HG03280 (cell line): Measurements from ENCODE around the gene C6.
"Not testable (repeated sequence)": the region's sequence is repeated elsewhere in the genome, so short reads cannot be mapped to it uniquely, and the experiment has no call there.

Experiments used
- ATAC-seq: cut with Tn5 transposase; IDR thresholded peaks from one replicate; pipeline ENCODE4 v1.9.1; 2021; ENCODE audit warnings: mild to moderate bottlenecking, moderate library complexity; ENCODE audit not compliant: unreplicated experiment

C6 gene

DNA sequence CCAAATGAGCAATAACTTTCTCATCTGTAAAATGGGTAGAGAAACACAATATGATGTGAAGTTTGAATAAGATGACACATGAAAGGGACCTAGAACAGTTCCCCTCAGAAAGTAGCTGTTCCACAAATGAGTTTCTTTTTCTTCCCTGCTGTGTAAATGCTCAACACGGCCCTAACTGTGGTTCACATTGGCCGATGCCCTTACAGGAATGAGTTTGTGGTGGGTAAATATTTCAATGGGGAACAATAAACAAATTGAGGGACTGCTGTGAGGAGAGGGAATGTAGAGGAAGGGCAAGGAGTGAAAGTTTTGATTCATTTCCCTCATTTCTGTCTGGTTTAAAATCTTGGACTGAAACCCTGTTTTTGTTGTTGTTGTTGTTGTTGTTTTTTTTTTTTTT lies 12.8 kb downstream of the C6 start:
- ATAC-seq = no peak

DNA sequence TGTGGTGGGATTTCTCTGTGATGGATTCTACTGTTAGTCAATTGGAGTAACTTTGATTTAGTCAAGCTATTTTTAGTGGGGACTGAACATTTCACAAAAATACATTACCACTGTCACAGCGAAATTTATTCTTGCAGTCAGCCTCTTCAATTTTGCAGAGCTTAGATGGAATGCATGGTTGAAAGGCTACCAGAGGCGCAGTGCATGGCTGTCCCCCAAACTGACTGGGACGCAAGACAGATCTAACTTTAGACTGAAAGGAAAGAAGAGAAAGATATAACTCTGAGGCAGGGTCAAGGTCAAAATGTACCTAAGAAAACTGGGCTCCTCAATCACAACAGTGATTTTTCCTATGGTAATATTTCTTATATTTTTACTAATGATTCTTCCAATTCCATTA lies 13.7 kb downstream of the C6 start:
- ATAC-seq = no peak

DNA sequence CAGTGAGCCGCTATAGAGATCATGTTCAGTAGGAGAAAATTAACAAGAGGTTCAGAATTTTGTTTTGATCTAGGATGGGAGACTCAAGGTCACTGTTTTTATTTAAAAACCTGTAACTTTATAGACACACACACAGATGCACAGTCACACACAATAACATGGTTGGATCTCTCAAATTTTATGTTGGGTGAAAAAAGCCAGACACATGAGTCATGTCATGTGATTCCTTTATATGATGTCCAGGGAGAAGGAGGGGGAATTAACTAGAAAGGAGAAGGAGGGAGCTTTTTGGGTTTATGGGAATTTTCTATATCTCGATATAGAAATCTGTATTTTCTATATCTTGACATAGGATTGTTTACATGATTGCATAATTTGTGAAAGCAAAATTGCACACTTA lies 17.1 kb downstream of the C6 start:
- ATAC-seq = no peak

DNA sequence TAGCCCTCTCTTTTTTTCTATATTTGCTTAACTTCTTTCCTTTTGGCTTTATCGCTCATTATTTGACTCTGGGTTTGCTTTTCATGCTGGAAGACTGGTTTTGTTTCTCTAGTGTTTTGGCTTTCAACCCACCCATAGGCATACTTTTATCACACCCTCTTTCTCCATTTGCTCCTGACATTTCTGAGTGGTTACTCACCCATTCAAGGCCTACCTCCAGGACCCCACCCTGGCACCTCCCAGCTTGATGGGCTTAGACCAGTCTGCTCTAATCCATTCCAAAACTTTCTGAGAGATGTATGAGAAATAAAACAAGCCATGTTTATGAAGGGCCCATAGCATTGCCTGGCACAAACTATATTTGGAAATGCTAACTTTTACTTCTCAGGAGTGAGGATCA lies 18.1 kb downstream of the C6 start:
- ATAC-seq = no peak

DNA sequence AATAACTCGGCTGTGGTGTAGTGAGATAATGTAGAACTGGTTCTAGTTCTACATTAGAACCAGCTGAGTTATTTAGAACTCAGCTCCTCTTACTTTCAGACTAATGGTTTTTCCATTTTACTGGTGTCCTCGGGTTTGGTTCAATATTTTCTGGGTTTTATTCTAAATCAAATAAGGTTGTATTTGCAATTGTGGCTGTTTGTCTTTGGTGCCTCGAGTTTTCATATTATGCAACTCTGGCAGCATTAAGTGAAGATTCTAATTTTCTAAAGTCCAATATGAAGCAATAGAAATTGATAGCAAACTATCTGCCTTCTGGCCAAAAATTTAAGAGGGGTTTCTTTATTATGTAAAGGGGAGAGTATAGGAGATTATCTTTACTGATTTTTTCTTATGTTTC lies 19.0 kb downstream of the C6 start:
- ATAC-seq = no peak

DNA sequence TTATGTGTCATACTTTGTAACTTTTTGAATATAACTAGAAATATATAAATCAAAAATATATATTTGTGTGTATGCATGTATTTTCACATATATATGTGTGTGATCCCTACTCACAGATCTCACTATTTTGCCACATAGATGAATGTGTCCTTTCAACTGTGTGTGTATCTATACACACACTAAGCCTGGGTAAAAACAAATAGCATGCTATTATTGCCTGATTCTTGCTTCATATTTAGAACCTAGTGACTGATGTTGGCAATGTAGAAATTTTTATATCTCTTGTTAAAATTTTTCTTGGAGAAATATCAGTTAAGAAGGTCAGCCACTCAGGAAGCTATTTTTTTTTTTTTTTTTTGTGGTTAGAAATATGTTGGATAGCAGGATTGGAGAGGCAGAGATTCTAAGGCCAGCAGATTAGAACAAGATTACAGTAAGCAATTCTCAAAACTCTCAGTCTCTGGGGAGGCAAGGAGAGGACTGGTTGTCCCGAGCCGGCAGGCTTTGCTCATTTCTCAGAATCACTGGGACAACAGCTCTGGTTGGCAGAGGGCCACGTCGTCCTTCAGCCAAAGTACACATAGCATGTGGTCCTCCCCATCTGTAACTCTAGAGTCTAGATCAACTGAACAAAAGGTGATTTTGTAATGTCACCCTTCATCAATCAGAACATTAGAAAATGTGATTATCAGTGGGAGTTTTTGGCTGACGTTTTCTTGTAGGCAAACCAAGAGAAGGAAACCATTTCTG lies 19.7 kb downstream of the C6 start:
- no peak for ATAC-seq

DNA sequence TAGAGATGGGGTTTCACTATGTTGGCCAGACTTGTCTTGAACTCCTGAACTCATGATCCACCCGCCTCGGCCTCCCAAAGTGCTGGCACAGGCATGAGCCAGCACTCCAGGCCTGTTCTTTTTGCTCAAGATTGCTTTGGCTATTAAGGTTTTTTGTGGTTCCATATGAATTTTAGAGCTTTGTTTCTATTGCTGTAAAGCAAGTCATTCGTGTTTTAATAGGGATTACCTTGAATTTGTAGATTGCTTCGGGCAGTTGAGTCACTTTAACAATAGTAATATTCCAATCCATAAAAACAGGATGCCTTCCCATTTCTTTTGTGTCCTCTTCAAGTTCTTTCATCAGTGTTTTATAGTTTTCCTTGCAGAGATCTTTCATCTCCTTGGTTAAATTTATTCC lies 22.1 kb downstream of the C6 start:
- ATAC-seq = no peak

DNA sequence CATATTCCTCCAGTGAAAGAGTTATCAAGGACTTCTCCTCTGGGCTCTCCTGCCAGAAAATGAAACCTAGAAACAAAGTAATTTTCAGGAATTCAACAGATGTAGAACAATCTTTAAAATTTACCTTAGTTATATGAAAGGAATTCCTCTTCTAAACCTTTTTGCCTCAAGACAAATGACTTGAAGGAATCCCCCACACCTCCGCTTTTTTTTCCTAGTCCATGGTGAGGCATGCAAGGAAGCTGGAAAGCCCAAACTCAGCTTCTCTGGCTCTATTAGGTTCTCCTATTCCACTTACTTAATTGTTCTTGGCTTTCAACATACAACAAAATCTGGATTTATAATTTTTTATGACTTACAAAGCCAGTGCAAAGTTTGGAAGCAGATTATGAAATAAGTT lies 27.2 kb downstream of the C6 start:
- no peak for ATAC-seq

DNA sequence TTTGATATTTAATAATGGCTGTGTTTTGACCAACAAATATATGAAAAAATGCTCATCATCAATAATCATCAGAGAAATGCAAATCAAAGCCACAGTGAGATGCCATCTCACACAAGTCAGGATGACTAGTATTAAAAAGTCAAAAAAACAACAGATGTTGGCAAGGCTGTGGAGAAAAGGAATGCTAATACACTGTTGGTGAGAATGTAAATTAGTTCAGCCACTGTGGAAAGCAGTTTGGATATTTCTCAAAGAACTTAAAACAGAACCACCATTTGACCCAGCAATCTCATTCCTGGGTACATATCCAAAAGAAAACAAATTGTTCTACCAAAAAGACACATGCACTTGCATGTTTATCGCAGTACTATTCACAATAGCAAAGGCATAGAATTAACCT lies 30.0 kb downstream of the C6 start:
- not testable (repeated sequence) for ATAC-seq

DNA sequence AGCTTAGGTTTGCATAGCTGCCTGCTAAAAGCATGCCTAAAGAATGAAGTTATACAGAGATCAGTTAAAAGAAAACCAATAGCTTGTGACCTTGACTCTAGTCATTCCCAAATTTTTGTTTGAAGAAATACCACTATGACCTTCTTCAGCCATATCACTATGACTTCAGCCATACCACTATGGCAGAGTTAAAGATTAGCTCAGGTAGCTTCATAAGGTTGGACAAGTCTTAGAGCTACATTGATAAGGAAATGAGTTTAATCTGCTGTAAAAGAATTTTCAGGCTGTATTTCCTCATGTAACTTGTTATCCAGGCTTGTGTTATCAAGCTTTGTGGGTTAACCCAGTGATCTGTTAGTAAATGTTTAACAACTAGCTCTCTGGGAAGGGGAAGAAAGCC lies 30.7 kb downstream of the C6 start:
- no peak for ATAC-seq

DNA sequence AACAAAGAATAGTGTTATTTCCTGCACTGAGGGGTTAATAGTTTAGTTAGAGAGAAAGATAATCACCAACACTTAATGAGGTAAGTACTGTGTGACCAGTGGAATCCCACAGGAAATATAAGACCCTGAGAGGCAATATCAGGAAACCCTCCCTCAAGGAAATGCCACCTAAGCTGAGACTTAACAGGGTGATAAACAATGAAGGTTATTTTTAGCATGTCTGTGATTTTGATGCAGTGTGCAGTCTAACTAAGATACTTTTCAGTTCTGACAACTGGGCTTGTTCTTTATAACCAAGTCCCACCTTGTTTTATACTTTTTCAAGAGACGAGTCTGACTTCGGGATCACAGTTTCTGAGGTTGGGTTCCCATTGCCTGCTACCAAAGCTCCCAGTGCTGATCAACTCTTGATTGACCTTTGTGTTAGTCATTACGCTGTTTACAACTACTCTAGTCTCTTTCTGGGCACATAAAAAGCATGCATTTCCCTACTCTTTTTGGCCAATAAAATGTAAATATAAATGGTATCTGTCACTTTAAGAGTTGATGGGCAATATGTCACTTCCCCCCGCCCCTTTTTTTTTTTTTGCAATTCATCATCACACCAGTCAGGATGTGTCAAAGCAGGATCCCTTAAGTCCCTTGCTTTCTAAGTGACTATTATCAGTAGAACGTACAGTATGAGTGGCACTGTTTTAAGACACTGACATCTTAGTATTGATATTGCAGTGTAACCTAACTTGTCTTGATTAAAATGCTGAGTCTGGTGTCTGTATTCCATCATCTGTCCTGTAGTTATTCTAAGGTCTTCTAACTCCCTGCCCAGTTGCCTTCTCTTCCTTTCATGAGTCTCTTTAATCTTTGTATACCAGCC lies 31.4 kb downstream of the C6 start:
- no peak for ATAC-seq

DNA sequence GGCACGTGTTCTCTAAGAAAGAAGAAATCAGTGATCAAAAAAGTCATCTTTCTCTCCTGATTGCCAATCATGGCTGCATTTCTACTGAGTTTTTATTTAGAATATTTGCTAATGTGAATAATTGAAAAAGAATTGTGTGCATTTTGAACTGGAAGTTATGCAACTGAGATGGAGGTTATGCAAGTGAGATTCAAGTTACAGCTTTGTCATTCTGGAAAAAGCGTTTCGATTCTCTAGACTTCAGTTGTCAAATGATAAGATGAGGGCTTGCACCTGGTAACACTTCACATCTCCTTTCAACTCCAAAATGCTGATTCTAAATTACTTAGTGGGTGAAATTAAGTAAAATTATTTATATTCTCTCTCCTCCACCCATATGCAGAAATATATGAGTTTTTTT lies 36.4 kb downstream of the C6 start:
- ATAC-seq = no peak

DNA sequence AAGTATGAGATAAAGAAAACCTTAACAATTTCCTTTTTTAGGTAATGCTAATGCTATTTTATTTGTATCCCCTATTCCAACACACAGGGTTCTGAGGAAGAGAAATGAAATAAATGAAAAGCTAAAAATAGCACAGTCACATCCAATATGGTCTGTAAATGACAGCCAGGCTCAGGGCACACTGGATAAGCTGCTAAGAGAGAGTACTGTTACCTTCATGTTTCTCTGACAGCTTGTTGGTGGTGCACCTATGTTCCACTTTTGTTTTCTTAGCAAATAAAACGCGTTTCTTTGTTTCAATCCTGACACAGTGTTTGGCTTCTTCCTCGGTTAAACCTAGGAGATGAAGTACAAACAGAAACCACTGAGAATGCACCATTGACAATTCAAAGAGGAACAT lies 41.3 kb downstream of the C6 start:
- no peak for ATAC-seq

DNA sequence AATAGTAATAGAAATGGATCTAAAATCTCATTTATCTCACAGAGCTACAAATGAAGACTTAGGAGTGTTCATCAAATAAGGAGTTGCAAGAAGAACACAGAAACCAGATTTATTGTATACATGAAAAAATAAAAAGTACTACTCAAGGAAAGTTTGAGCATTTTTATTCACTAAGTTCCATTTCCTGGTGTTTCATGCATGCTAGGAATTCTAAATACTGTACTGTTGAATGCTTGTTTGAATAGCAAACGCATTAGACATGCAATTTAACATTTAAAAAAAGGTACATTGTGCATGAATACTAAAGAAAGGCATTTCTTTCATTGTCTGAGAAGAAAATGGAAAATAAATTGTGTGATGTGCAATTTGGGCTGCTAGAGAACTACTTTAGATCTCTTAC lies 52.1 kb downstream of the C6 start:
- ATAC-seq = no peak

DNA sequence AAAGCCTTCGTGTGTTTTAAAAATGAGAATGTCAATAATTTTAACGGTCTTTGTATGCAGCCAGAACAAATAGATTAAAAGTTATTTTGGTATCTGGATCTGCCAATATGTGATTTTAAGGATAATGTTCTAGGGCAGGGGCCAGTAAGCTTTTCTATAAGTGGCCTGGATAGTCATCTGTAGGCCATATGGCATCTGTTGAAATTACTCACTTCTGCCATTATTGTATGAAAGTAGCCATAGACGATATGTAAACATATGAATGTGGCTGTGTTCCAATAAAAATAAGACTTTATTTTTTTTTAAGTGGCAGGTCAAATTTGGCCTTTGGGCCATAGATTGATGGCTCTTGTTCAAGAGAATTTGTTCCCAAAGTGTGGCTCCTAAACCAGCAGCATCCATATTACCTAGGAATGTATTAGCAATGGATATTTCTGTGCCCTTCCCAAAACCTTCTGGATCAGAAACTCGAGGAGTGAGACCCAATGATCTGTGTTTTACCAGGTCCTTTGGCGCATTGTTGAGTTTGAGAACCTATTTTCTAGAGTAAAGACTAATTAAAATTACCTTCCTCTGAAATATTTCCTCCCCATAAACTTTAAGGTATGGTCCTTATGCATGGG lies 55.9 kb downstream of the C6 start:
- no peak for ATAC-seq

DNA sequence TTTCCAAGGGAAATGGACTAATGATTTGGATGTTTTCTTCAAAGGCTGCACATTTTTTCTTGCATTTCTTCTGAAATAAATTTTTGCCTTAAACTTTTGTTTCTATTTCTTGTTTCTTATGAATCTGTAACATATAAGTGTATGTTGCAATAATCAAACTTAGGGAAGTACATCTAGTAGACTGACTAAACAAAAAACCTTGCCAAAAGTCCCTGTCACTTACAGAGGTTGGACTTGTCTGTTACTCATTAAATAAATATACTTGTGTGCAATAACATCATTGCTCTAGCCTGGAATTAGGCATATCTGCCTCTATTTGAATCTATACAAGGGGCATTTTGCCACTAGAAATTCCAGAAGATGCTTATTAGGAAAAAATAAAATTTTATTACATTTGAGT lies 56.6 kb downstream of the C6 start:
- no peak for ATAC-seq

DNA sequence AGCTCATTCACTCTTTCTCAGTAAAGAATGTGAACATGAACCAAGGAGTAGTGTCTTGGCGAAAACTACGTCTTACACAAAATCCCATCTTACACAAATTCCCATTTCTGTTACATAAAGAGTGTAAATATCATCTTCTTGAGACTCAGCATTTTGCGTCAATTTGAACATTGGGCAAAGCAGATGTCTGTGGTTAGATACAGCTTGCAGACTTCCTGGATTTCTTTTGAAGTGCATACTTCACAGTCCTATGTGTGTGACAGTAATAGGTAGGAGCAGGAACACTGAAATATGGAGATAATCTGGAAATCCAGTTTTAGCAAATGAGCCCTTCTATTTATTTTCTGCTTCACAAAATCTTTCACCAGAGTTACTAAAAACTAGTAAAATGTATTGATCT lies 58.8 kb downstream of the C6 start:
- no peak for ATAC-seq

DNA sequence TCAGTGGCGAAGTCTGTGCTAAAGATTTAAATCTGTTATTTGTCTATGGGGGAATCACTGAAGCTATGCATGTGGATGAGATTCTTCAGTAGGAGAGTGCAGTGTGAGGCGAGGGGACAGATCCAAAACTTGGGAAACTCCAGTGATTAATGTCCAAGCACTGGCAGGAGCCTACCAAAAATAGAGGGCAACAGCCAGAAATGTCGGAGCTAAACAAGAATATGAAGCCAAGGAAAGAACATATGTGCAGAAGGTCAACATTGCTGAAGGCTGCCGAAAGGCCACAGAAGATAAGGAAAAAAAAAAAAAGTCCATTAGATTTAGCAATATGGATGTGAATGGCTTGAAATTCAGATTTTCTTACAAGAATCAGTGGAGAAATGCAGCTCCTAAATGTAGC lies 61.8 kb downstream of the C6 start:
- no peak for ATAC-seq

DNA sequence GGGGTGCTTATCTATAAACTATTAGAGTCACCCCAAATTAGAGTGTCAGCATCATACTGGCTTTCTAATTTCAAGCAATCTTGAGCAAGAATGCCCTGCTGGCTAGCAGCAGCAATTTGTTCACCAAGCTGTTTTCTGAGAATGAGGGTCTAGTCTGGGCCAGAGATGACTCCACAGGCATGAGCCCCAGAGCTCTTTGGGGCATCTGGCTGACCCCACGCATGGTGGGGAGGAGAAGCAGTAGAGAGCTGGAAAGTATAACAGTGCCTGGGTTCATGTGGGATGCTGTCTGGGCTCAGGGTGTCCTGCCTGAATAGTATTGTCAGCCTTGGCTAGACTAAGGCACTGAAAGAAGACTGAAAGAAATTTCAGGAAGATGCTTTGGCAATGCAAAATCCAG lies 64.9 kb downstream of the C6 start:
- no peak for ATAC-seq

DNA sequence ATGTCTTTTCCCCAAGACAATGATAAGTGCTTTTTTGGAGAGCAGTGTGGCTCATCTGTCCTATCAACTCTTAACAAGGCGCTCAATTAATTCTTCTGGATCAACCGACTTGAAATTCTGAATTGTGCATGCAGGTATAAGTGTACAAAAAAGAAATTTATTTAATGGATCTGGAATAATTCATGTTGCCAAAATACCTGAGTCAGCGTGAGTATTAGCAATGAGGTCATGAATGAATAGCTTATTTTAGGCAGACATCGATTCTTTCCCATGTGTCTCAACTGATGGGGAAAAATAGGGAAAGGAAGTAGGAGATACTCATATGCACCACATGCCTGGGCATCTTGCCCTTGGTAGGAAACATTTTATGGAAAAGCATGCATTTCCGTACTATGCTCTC lies 68.0 kb downstream of the C6 start:
- no peak for ATAC-seq

DNA sequence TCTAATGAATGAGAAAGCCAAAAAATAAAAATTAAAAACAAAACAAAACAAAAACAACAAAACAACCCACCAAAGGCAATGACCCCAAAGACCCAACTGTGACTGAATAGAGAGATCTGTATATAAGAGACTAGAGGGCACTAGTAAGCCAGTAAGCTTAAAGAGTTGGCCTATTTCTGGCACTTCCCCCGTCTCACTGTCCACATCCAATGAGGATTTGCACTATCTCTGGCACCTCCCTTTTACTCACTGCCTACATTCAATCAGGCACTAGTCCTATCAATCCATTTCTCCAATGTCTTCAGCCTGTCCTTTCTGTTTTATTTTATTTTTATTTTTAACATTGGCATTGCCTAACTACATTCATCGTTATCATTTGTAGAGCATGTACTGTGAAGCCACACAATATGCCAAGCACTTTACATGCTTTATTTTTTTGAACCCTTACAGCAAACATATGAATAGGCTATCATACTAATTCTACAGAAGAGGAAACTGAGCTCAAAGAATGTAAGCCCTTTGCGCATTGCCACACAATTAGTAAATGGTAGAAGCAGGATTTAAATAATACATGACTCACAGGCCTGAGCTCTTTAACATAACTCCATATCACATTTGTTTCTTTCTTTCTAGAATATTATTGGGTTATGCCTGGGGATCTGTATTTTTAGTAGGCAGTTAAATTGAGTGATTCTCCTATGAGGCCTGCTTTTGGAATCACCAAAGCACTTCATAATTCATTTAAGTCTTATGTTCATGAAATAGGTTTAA lies 70.0 kb downstream of the C6 start:
- no peak for ATAC-seq
